Endothelial cell (in vitro differentiated cells): Measurements from ENCODE around the gene HDAC4. TPM values are rescaled to one million over a fixed set of nuclear protein-coding genes. Genes with fewer than 3 reads are reported as not detected.

ENCODE experiments used
- DNase-seq: peaks from one replicate; pipeline ENCODE4 v3.0.0; 2021; ENCODE audit warnings: low spot score
- H3K27ac Mint-ChIP-seq: one replicate; pipeline ENCODE4 v1.8.0; 2021; ENCODE audit warnings: mixed read lengths, inconsistent platforms; ENCODE audit not compliant: unreplicated experiment
- H3K27me3 Mint-ChIP-seq: one replicate; pipeline ENCODE4 v1.8.0; 2021; ENCODE audit warnings: mild to moderate bottlenecking, moderate library complexity, mixed read lengths, inconsistent platforms; ENCODE audit not compliant: unreplicated experiment
- H3K36me3 Mint-ChIP-seq: one replicate; pipeline ENCODE4 v1.8.0; 2021; ENCODE audit warnings: mild to moderate bottlenecking, low read depth, mixed read lengths, inconsistent platforms; ENCODE audit not compliant: unreplicated experiment
- H3K4me1 Mint-ChIP-seq: one replicate; pipeline ENCODE4 v1.8.0; 2021; ENCODE audit warnings: mild to moderate bottlenecking, mixed read lengths, inconsistent platforms; ENCODE audit not compliant: unreplicated experiment
- H3K4me3 Mint-ChIP-seq: one replicate; pipeline ENCODE4 v1.8.0; 2021; ENCODE audit warnings: mild to moderate bottlenecking, mixed read lengths, inconsistent platforms; ENCODE audit not compliant: unreplicated experiment
- H3K9me3 Mint-ChIP-seq: one replicate; pipeline ENCODE4 v1.8.0; 2021; ENCODE audit warnings: mixed read lengths, inconsistent platforms; ENCODE audit not compliant: unreplicated experiment
- CTCF ChIP-seq: fragments of 200-600 bp; sonication (generic); IDR thresholded peaks from one replicate; pipeline ENCODE4 v1.5.0; 2021; ENCODE audit warnings: antibody characterized with exemption; ENCODE audit not compliant: unreplicated experiment
- total RNA-seq: library from RNA; stranded (reverse); fragmentation: NEBNext Ultra II Directional; extraction: Animal tissue kit (Norgen Biotek cat#: 25700); gene quantifications from one replicate; pipeline ENCODE4 v1.2.1, GENCODE V29; 2021; ENCODE audit not compliant: unreplicated experiment

Gene HDAC4
- total RNA-seq, 1 donor from 2014 or later: 26.0 TPM

GRCh38 chr2:239112127-239112774, 288.6 kb downstream of the HDAC4 start:
- TF ChIP-seq CTCF: no peak
- Mint-ChIP-seq H3K9me3 (no peaks in the 10 kb centered on the region), H3K27ac (no peak overlapping the region), H3K4me3 (no peak overlapping the region), H3K27me3 (peaks cover 3% of the 10 kb centered on the region), H3K4me1 (peaks cover 22% of the 10 kb centered on the region), H3K36me3 (no peaks in the 10 kb centered on the region)
- DNase-seq: no peak

- Mint-ChIP-seq H3K9me3 (no peaks in the 10 kb centered on the region), H3K27ac (no peak overlapping the region), H3K36me3 (no peaks in the 10 kb centered on the region), H3K27me3 (peaks cover 3% of the 10 kb centered on the region), H3K4me3 (no peak overlapping the region), H3K4me1 (peaks cover 22% of the 10 kb centered on the region)
- TF ChIP-seq CTCF: no peak
- no peak for DNase-seq
These were observed 289.3 kb downstream of the HDAC4 start for GRCh38 chr2:239111401-239112100.

GRCh38 chr2:239110595-239111048, 290.2 kb downstream of the HDAC4 start:
- H3K36me3 Mint-ChIP-seq: no peaks in the 10 kb centered on the region
- no peak overlapping the region for H3K4me3 Mint-ChIP-seq
- DNase-seq: no peak
- no peak for TF ChIP-seq CTCF
- H3K27me3 Mint-ChIP-seq: peaks cover 3% of the 10 kb centered on the region
- H3K27ac Mint-ChIP-seq: no peak overlapping the region
- H3K4me1 Mint-ChIP-seq: peaks cover 22% of the 10 kb centered on the region
- no peaks in the 10 kb centered on the region for H3K9me3 Mint-ChIP-seq

GRCh38 chr2:239109928-239110545, 290.8 kb downstream of the HDAC4 start:
- H3K27me3 Mint-ChIP-seq: peaks cover 3% of the 10 kb centered on the region
- peaks cover 18% of the 10 kb centered on the region for H3K4me1 Mint-ChIP-seq
- H3K9me3 Mint-ChIP-seq: no peaks in the 10 kb centered on the region
- H3K4me3 Mint-ChIP-seq: no peak overlapping the region
- no peak for TF ChIP-seq CTCF
- H3K36me3 Mint-ChIP-seq: no peaks in the 10 kb centered on the region
- no peak overlapping the region for H3K27ac Mint-ChIP-seq
- DNase-seq: no peak
